HuH-7.5 (cell line): ENCODE data around the gene NDUFV2.
"Not testable (repeated sequence)": the region's sequence is repeated elsewhere in the genome, so short reads cannot be mapped to it uniquely, and the experiment has no call there.

Experiments
- DNase-seq: peaks from one replicate; pipeline ENCODE4 v3.0.0; 2011; ENCODE audit warnings: low spot score

The NDUFV2 gene

GRCh38 chr18:9153256-9153655 is 50.8 kb downstream of the NDUFV2 start:
- DNase-seq = no peak

DNA sequence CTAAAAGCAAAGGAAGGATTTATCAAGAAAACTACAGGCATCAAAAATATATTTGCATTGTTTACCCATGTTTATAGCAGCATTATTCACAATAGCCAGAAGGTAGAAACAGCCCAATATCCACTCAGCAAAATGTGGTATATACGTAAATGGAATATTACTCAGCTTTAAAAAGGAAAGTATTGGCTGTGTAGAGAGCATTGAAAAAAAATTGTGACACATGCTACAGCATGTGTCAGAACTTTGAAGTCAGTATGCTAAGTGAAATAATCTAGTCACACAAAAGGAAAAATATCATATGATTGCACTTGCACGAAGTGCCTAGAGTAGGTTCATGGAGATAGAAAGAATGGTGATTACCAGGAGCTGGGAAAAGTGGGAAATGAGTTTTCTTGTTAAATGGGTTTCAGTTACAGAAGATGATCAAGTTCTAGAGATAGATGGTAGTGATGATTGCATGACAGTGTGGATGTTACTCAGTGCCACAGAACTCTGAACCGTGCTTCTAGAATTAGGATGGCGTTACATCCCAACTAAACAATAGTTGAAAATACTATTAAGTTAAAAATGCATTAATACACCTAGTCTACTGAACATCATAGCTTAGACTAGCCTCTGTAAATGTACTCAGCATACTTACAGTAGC is 54.2 kb downstream of the NDUFV2 start:
- no peak for DNase-seq

GRCh38 chr18:9157806-9158205 is 55.3 kb downstream of the NDUFV2 start:
- no peak for DNase-seq

GRCh38 chr18:9160014-9160413 is 57.5 kb downstream of the NDUFV2 start:
- DNase-seq = no peak

- not testable (repeated sequence) for DNase-seq
These were observed 60.2 kb downstream of the NDUFV2 start for GRCh38 chr18:9162663-9163062.

DNA sequence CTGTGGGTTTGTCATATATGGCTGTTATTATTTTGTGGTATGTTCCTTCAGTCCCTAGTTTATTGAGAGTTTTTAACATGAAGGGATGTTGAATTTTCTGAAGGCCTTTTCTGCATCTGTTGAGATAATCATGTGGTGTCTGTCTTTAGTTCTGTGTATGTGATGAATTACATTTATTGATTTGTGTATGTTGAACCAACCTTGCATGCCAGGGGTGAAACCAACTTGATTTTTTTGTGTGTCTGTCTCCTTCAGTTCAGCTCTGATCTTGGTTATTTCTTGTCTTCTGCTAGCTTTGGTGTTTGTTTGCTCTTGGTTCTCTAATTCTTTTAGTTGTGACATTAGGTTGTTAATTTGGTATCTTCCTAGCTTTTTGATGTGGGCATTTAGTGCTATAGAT is 61.6 kb downstream of the NDUFV2 start:
- DNase-seq = not testable (repeated sequence)

- DNase-seq = not testable (repeated sequence)
These were observed 63.4 kb downstream of the NDUFV2 start for GRCh38 chr18:9165883-9166282.

DNA sequence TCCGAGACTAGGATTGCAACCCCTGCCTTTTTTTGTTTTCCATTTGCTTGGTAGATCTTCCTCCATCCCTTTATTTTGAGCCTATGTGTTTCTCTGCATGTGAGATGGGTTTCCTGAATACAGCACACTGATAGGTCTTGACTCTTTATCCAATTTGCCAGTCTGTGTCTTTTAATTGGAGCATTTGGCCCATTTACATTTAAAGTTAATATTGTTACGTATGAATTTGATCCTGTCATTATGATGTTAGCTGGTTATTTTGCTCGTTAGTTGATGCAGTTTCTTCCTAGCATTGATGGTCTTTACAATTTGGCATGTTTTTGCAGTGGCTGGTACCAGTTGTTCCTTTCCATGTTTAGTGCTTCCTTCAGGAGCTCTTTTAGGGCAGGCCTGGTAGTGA is 67.0 kb downstream of the NDUFV2 start:
- DNase-seq = not testable (repeated sequence)

DNA sequence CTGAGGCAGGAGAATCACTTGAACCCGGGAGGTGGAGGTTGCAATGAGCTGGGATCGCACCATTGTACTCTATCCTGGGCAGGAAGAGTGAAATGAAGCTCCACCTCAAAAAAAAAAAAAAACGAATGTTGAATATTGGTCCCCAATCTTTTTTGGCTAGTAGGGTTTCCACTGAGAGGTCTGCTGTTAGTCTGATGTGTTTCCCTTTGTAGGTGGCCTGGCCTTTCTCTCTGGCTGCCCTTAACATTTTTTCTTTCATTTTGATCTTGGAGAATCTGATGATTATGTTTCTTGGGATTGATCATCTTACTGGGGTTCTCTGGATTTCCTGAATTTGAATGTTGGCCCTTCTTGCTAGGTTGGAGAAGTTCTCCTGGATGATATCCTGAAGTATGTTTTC is 69.4 kb downstream of the NDUFV2 start:
- DNase-seq = not testable (repeated sequence)

DNA sequence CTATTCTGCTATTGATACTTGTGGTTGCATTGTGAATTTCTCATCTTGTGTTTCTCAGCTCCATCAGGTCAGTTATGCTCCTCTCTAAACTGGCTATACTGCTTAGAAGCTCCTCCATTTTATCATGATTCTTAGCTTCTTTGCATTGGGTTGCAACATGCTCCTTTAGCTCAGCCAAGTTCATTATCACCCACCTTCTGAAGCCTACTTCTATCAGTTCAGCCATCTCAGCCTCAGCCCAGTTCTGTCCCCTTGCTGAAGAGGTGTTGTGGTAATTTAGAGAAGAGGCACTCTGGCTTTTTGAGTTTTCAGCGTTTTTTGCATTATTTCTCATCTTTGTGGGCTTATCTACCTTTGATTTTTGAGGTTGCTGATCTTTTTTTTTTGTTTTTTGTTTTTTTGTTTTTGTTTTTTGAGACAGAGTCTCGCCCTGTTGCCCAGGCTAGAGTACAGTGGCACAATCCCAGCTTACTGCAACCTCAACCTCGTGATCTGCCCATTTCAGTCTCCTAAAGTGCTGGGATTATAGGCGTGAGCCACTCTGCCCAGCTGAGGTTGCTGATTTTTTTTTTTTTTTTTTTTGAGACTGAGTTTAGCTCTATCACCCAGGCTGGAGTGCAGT is 70.1 kb downstream of the NDUFV2 start:
- no peak for DNase-seq

DNA sequence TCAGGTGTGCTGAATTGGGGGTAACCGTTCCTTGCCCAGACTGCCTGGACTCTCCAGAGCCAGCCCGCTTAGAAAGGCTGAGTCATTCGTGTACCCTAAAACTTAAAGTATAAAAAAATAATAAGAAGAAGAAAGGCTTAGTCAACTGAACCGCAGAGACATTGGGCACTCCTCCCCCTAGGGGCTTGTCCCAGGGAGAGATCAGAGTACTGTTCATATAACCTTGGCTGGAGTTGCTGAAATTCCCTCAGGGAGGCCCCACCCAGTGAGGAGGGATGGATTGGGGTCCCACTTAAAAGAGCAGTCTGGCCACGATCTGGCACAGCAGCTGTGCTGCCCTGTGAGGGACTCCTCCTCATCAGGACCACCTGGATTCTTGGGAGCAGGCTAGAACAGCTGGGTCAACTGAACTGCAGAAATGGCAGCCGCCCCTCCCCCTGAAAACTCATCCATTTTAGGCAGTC is 71.3 kb downstream of the NDUFV2 start:
- DNase-seq = no peak

- no peak for DNase-seq
These were observed 71.8 kb downstream of the NDUFV2 start for GRCh38 chr18:9174302-9174701.

DNA sequence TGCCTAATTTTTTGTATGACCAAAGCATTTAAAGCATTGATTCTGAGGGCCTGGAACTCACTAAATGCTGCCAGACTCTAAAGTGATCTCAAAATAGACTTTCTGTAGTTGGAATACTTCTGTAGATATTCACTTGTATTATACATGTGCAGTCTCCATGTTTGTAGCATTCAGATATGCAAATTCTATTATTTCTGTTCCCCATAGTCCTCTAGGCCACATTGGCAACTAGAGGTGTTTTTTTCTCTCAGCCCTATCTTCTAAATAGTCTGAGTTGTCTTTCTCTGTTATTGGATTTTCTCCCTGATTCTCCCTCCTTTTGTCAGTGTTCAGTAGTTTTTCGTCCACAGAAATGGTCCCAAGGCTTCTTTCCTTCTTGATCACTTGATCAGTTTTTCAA is 72.6 kb downstream of the NDUFV2 start:
- DNase-seq = no peak

DNA sequence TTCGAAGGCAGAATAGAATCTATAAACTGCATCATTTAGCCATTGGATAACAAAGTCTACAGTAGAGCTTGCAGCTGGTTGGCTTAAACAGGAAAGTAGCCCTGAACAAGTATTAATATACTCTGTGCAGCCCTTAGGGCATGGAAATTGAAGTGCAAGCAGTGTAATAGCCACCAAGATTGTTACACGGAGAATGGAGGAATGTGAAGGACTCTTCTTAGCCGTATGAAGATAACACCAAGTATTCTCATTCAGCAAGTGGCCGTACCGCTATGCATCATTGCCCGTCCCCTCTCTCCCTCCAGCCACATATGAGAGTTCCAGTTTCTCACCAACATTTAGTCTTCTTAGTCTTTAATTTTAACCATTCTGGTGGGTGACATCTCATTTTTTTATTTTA is 74.5 kb downstream of the NDUFV2 start:
- no peak for DNase-seq

DNA sequence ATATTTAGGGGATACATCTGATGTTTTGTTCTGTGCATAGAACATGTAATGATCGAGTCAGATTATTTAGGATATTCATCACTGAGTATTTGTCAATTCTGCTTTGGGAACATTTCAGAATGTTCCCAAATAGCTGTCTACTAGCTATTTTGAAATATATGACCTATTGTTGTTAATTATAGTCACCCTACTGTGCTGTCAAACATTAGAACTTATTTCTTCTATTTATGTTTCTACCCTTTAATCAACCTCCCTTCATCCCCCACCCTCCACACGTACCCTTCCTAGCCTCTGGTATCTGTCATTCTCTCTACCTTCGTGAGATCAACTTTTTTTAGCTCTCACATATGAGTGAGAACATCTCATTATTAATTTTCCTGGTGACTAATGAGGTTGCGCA is 75.0 kb downstream of the NDUFV2 start:
- DNase-seq = no peak

- DNase-seq = no peak
These were observed 76.1 kb downstream of the NDUFV2 start for GRCh38 chr18:9178557-9178956.

DNA sequence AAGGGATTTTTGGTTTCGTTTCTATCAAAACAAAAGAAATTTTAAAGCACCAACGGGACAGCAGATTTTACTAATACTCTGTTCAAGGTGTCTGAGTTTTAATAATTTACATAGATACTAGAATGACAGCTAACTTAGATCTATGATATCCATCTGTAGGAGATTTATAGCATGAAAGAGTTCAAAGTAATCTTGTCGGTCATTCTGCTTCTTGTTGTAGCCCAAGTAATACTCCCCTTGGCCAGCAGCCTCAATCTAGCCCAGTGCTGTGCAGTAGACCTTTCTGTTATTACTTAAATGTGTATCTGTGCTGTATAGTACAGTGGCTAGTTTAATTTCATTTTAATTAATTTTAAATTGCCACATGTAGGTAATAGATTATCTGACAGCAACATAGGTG is 78.8 kb downstream of the NDUFV2 start:
- DNase-seq = no peak

DNA sequence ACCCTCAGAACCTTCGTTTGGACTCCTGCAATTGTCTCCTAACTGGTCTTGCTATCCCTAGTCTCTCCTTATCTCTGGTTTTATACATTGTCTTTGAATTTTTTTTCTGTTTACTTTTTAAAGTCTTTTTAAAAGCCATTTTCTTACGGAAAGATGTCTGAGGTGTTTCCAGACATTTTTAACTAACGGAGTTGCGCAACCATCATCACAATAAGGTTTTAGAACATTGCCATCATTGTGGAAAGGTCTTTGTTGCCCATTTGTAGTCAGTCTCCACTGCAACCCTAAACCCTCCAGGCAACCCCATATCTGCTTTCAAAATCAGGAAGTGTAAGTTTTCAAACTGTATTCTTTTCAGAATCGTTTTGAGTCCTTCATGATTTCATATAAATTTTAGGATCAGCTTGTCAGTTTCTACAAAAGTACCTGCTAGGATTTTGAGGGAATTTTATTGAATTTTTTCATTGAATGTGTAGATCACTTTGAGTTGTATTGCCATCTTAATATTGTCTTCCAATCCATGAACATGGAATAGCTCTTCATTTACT is 80.4 kb downstream of the NDUFV2 start:
- no peak for DNase-seq
